GM18502 (cell line): ENCODE results near the gene NPR3.

ENCODE experiments used
- ATAC-seq: cut with Tn5 transposase; IDR thresholded peaks from one replicate; pipeline ENCODE4 v1.9.1; 2021; ENCODE audit warnings: mild to moderate bottlenecking; ENCODE audit not compliant: unreplicated experiment, poor library complexity

The NPR3 gene

GRCh38 chr5:32710550-32711361, at the start of gene NPR3:
NPR3 (plus strand) TSS chr5:32711321; CDS start chr5:32711777, 456 bp downstream.
- no peak for ATAC-seq

- no peak for ATAC-seq
Observed at GRCh38 chr5:32664523-32664922, 46.6 kb upstream of the NPR3 start.

- no peak for ATAC-seq
Observed at GRCh38 chr5:32668552-32668951, 42.6 kb upstream of the NPR3 start.

GRCh38 chr5:32673272-32673671, 37.8 kb upstream of the NPR3 start:
- ATAC-seq = no peak

DNA sequence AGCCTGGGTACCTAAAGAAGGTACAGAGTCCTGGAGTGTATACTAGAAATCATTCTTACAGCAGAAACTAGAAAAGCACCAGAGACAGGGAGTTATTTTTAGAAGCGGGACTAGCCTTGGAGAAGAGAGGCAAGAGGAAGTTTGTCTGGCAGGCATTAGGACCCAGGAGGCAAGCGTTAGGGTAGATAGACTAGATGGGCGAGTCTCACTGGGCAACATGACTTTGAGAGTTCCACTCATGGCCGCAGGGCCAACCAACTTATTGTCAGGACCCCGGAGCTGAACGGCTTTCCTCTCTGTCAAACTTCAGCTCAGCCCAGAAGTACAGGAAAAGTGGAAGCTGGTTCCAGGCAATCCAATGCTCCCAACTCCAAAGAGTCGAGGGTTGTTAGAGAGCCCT, 34.1 kb upstream of the NPR3 start:
- no peak for ATAC-seq

- no peak for ATAC-seq
Observed at GRCh38 chr5:32678472-32678871, 32.6 kb upstream of the NPR3 start.

- no peak for ATAC-seq
Observed at GRCh38 chr5:32679218-32679617, 31.9 kb upstream of the NPR3 start.

GRCh38 chr5:32680183-32680582, 30.9 kb upstream of the NPR3 start:
- no peak for ATAC-seq

DNA sequence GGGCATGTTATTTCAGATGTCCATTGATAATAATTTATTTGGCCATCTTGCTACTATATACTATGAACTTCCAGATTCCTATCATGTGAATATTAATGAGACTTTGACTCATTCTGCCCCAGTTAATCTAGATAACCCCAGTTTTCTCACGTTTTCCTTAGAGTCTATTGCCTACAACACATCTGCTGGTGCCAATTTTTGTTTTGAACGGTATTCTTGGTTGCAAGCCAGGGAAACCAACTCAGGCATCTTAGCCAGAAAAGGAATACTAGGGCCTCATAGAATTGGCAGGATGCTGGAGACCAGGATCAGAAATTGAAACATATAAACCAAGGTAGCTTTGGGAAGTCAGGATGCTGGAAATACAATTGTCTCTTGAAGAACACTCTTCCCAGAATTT, 28.0 kb upstream of the NPR3 start:
- ATAC-seq = no peak

DNA sequence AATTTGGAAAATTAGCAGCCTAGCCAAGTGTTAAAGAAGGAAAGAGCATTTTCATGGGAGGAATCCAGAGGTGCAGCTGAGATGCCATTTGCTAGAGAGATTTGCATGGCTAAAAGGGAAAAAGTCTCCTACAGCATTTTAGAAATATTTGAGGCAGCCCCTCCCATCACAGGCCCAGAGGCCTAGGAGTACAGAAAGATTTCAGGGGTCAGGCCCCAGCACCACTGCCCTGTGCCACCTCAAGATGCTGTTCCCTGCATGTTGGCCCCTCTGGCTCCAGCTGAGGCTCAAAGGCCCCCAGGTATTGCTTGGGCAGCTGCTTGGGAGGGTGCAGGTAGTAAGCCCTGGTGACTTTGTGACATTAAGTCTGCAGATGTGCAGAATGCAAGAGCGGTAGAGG, 26.9 kb upstream of the NPR3 start:
- no peak for ATAC-seq

DNA sequence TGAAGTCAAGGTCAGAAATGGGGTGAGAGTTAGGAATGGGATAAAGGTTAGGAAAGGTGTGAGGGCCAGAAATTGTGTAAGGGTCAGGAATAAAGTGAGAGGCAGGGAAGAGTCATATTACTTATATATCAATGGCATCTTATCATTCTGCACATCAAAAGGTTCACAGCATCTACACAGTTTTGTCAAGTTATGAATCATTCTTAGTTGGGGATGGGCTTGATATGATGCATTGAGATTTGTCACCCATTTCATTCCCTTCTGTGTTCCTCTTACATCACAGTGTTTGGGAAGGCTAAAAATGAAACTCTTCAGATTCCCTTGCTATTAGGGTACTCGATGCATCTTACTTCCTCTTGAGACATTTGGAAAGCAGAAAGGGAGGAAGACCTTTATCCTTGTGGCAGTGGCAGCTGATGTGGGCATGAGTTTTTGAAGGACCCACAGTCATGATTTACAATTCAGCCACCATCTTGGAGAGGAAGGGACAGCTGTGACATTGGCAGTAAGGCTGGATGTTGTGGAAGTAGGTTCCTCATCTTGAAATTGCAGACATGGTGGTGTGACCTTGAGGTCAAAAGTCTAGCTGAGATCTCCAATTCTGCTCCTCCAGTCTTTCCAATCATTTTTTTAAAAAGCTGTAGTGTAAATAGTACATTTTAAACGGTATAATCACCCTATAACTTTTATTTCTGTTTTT, 24.2 kb upstream of the NPR3 start:
- ATAC-seq = no peak

- ATAC-seq = no peak
Observed at GRCh38 chr5:32687499-32687831, 23.7 kb upstream of the NPR3 start.

DNA sequence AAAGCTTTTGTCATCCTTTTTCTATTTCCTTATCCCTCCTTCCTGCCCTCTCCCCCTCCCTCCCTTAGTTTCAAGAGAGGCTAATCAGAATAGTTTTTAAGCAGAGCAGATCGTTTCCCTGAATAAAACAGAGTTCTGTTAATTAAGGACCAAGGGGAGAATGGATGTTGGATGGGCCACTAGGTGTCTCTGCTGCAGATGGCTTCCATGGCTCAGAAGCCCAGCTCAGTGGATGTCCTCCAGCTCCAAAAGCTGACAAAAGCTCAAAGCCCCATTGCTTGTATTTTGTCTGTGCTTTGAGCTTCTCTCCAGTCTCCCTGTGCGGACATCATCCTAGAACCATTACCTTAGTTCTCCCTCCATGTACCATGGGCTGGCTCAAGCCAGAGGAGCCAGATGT, 21.0 kb upstream of the NPR3 start:
- ATAC-seq = no peak

GRCh38 chr5:32690666-32691065, 20.5 kb upstream of the NPR3 start:
- ATAC-seq = no peak

- ATAC-seq = no peak
Observed at GRCh38 chr5:32692036-32692746, 18.9 kb upstream of the NPR3 start.

GRCh38 chr5:32703957-32704356, 7.2 kb upstream of the NPR3 start:
- no peak for ATAC-seq

DNA sequence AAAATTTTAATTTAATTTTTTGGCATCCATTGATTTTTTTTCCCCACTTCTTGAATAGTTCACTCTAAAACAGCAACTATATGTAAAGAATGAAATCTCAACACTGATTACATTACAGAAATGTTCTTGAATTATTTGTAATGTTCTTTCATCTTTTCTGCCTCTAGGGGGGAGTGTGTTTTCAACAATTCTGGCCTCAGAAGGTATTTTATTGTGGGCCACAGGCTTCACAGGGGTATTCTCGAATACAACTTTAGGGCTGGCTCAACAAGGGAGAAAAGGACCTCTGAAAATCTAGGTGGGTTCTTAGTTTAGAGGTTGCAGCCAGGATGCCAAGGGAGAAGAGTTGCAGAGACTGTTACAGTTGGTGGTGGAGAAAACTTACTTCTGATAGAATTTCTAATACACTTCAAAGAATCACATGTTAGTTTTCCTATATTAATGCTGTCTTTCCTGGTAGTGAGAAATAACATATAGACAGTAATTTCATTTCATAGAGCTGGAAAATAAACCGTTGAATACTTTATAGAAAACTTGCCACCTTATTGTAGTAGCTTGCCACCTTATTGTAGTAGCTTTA, 3.6 kb upstream of the NPR3 start:
- ATAC-seq = no peak

GRCh38 chr5:32708949-32709348, 2.2 kb upstream of the NPR3 start:
- no peak for ATAC-seq

DNA sequence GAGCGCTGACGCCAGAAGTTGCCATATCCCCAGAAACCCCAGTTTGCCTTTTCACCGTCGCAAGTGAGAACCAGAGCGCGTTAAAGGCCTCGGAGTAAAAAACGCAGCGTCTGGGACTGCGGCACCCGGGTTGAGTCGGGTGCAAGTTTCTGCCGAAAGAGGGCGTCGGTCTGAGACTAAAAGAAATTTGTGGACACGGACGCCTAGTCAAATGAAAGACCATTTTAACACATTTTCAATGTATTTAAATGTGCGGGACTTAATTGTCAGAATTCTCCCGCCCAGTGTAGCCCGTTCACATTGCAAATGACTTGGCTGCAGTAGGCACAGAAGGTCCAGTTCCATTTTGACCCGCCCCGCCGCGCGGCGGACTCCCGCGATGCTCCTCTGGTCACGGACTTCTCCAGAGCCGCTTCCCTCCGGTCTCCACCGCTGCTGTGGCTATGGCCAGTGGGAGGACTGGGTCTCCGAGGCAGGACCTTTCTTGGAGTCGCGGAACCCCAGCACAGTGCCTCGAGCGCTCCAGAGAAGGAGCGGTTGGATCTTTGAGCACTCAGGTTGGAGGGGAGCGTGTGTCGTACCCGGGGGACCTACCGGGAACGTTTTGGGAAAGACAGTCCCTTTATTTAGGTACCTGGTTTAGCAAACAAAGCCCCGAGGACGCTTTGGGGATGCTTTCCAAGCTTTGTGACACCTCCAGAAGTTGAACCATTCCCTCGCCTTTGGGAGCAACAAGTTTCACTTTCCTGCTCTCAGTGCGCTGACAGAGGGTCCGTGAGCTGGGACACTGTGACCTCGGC, 1.2 kb upstream of the NPR3 start:
- peak; percentile 53 for ATAC-seq

DNA sequence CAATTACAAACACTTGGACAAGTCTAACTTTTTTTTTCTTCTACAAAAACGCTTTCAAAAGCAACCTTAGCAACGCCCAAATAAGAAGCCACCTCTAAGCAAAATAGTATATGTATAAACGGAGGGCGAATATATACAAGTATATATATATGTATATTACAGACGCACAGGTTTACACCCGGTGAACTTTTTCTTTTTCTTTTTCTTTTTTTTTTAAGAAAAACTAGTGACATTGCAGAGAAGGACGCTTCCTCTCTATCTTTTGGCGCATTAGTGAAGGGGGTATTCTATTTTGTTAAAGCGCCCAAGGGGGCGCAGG, 200 bp downstream of the NPR3 start:
- ATAC-seq = no peak
